ENCODE data around the gene ZMYND19. TPM values are rescaled to one million over a fixed set of nuclear protein-coding genes. Genes with fewer than 3 reads are reported as not detected.
"Not testable (repeated sequence)": the region's sequence is repeated elsewhere in the genome, so short reads cannot be mapped to it uniquely, and the experiment has no call there.

Gene ZMYND19
- total and polyA plus RNA-seq, 2 of the 8 experiments (the other 6 are each of a cell fraction or from before 2014, with no cell fraction given), result 42.4 to 58.7 TPM

GRCh38 chr9:137553654-137554053 is 36.7 kb downstream of the ZMYND19 start:
- not testable (repeated sequence) for H2BK120ac ChIP-seq (replicated peaks; ENCODE audit: low read depth, low read length); H3K14ac ChIP-seq (ENCODE audit: insufficient read length); H3K4me3 ChIP-seq (ENCODE audit: extremely low read depth in 1 of 4, insufficient read depth in 2 of 4, low read depth in 3 of 4, low read length in 4 of 4); H4K20me1 ChIP-seq (replicated peaks in 1 of 2; ENCODE audit: control insufficient read depth in 1 of 2, insufficient read depth in 2 of 2, low read length in 2 of 2); H4K5ac ChIP-seq (ENCODE audit: insufficient read length, low read depth, low read length); H3K18ac ChIP-seq (ENCODE audit: extremely low read depth, low read length); H4K91ac ChIP-seq (replicated peaks; ENCODE audit: insufficient read length, low read length); H3K56ac ChIP-seq (replicated peaks; ENCODE audit: insufficient read length, low read depth, low read length); H3K27me3 ChIP-seq (replicated peaks in 1 of 4; ENCODE audit: control insufficient read depth in 3 of 4, extremely low read depth in 1 of 4, insufficient read depth in 3 of 4, low read length in 3 of 4); H2BK15ac ChIP-seq (ENCODE audit: low read length); H3K79me2 ChIP-seq (ENCODE audit: control insufficient read depth in 1 of 2, insufficient read depth in 2 of 2, low read length in 2 of 2); H3K9ac ChIP-seq (replicated peaks in 1 of 4; ENCODE audit: extremely low read depth in 1 of 4, low read depth in 3 of 4, low read length in 3 of 4); H3K4me1 ChIP-seq (replicated peaks in 1 of 4; ENCODE audit: control insufficient read depth in 3 of 4, insufficient read depth in 4 of 4, low read length in 3 of 4); H2BK20ac ChIP-seq (ENCODE audit: low read length); H4K8ac ChIP-seq (ENCODE audit: extremely low read depth, insufficient read depth, low read length); H3K4ac ChIP-seq (replicated peaks; ENCODE audit: insufficient read length, low read depth, low read length); H2BK12ac ChIP-seq (ENCODE audit: low read depth, low read length); H2AFZ ChIP-seq (ENCODE audit: low read length); H3K23ac ChIP-seq (ENCODE audit: insufficient read length); H2BK5ac ChIP-seq (ENCODE audit: low read depth, low read length); DNase-seq (ENCODE audit: low read depth in 1 of 2, low spot score in 2 of 2); FAIRE-seq; H3K27ac ChIP-seq (ENCODE audit: low read depth, low read length); H3K23me2 ChIP-seq (ENCODE audit: low read depth, low read length); H3K9me3 ChIP-seq (ENCODE audit: insufficient read depth in 2 of 2, low read depth in 1 of 2, low read length in 1 of 2); H3K4me2 ChIP-seq (ENCODE audit: insufficient read depth in 1 of 2, low read depth in 2 of 2, low read length in 2 of 2); H3K79me1 ChIP-seq (ENCODE audit: low read depth, low read length); H2AK5ac ChIP-seq (ENCODE audit: low read depth, low read length)
- H3K36me3 ChIP-seq (ENCODE audit: control insufficient read depth in 2 of 4, insufficient read depth in 4 of 4, low read length in 3 of 4), result peaks cover 7 to 28% (median 11%) of the 10 kb centered on the region in 4 experiments; a peak in 6 of 8 replicates
- POLR2A ChIA-PET (ENCODE audit: partially characterized antibody), result interaction anchor here (0.9 to 2.8 kb wide), 6 partner anchors 9 to 35 kb away, joined by 3 to 16 read pairs (median 8); partner anchors contain the start of gene DPH7
- 89% methylated on average over 10 of the region's 10 CpGs; no CpG with 5 or more reads in 1 of the 2 experiments for WGBS, 2 experiments (ENCODE audit: extremely low coverage in 1 of 2, insufficient coverage in 1 of 2, insufficient read length in 1 of 2, insufficient replicate concordance in 2 of 2, low coverage in 1 of 2, low lambda C conversion rate in 2 of 2, missing lambda C conversion rate in 1 of 2)
- CTCF ChIA-PET (ENCODE audit: partially characterized antibody), result interaction anchor here (0.6 to 0.7 kb wide), 2 partner anchors 495 to 1064 kb away, joined by 3 to 4 read pairs; no protein-coding TSS in a partner anchor

Data from H1 (cell line).